GM21529 (cell line): ENCODE measurements around the gene FXYD1.
A peak's percentile ranks its signal among the peaks of the same experiment; 100 is the strongest.
"Not testable (repeated sequence)": the region's sequence is repeated elsewhere in the genome, so short reads cannot be mapped to it uniquely, and the experiment has no call there.

ENCODE experiments used
- ATAC-seq: cut with Tn5 transposase; IDR thresholded peaks from one replicate; pipeline ENCODE4 v1.9.1; 2021; ENCODE audit not compliant: unreplicated experiment

Gene FXYD1

DNA sequence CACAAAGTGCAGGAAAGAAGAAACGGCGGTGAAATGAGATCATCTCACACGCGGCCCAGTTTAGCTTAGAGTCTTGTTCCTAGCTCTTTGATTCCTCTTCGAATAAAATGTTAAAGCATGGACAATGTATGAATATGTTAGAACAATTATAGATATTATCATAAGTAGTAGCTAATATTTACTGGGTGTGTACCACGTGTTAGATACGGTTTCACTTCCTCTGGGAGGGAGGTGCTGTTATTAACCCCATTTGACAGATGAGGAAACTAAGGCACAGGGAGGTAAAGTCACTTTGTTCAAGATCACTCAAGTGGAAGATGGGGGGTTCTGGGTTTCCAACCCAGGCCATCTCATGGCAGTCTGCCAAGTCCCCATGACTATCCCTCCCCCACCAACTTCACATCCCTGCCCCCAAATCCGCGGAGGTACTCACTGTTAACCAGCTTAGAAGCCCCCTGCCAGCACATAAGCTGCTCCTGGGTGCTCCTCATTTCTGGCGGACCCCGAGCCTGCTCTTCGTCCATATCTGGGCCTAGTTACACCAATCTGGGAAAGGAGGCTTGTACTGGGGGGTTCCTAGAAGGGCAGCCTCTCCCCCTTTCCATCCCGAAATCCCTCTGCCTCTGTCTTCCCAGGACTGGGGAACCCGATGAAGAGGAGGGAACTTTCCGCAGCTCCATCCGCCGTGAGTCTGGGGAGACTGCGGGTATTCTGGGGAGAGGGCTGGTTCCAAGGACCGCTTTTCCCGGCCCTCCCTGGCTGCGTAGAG is 3.4 kb downstream of the FXYD1 start:
- no peak for ATAC-seq

DNA sequence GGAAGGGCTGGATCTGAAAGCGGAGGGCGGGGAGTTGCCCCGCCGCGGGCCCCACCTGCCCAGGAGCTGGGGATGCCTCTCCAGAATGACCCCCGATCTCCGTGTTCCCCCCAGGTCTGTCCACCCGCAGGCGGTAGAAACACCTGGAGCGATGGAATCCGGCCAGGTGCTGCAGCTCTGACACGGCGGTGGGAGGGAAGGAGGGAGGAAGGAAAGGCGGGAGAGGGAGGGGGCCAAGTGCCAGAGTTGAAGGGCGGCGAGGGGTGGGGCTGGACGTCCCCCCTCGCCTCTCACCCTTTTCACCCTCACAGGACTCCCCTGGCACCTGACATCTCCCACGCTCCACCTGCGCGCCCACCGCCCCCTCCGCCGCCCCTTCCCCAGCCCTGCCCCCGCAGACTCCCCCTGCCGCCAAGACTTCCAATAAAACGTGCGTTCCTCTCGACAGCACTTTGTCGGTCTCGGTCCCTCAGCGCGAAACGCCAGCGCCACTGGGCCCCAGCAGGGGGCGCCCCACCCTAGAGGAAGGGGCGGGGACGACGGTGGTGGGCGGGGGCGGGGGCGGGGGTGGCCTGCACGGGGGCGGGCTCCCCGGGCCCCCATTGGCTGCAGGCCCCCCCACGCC is 4.1 kb downstream of the FXYD1 start:
- ATAC-seq: no peak

DNA sequence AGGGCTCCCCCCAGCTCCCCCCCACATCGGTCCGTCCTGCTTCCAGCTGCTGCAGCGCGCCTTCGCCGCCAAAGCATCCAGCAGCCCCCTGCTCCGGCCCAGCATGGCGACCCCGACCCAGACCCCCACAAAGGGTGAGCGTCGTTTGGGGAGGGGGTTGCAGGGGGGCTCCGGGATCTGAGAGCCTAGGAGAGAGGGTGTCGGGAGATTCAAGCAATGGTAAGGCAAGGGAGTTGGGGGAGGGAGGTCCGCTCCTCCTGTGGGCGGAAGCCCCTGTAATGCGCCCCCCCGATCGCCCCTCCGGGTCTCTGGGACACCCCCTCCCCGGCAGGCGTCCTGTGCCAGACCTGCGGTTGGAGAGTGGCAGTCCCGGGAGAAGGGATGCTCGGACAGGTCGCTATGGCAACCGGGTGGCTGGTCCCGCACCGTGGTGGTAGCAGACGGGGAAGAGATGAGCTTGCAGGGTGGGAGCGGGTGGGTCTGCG is 4.6 kb downstream of the FXYD1 start, which contains the start of gene FXYD7:
Gene FXYD7 (plus strand): TSS at position 25 of the 485 bp plus-strand sequence. CDS start 79 bp downstream, at position 104.
- no peak for ATAC-seq

DNA sequence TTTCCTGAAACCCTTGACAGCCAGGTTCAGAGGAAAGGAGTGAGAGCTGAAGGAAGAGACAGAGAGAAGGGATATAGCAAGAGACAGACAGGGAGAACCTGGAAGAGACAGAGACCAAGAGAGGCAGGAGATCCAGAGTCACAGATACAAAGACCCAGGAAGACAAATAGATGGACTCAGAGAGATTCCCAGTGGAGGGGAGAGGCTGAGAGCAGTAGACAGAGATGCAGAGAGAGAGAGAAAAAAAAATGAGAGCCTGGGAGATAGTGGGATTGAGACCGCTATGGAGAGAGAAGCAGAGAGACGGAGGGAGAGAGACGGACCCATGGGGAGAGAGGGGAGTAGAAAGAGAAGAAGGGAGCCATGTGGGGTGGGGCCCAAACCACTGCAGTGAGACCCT is 5.2 kb downstream of the FXYD1 start:
- no peak for ATAC-seq

DNA sequence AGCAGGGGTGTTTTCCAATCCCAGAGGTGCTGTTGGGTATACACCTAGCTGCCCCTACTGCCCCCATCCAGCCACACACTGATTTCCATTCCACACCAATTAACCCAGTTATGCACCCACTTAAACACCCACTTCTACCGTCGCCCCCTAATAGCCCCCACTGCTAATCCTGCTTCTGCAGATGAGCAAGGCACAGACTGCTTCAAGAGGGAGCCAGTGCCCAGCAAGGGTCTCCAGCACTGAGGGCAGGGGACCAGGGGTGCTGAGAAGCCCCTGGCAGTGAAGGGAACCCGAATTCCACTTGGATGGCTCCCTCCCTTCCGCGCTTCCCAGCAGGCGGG is 5.6 kb downstream of the FXYD1 start:
- no peak for ATAC-seq

DNA sequence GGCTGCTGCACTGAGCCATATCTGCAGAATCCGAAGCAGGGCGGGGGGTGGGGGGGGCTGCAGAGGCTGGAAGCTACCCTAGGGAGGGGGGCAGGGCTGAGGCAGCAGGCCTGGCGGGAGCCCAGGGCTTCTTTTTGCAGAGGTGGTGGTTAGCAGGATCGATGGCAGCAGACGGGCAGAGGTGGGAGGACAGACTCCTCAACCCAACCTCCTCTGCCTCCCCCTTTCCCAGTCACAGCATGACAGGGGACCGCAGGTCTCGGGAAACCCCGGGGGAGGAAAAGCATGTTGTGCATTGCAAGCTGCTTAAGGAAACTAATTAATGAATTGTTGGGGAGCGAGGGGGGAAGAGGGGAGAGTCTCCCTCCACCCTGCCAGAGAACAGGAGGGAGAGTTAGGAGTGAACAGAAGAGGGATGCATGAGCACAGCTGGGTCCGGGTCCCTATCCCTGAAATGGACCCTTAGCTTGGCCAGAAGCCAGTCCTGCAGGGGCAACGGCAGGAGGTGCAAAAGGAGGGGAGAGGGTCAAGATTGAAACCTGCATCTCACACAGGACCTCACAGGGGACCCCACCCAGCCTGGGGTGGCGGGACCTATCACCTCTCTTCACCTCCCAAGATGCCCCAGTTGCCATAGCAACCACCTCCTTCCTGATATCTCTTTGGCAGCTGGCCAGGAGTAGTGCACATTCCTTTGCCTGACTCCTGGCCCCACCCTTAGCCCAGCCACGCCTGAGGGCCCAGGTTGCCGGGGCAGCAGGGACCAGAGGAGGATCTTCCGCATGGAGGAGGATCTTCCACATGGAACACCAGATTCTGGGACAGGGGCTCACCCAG is 6.2 kb downstream of the FXYD1 start:
- no peak for ATAC-seq

DNA sequence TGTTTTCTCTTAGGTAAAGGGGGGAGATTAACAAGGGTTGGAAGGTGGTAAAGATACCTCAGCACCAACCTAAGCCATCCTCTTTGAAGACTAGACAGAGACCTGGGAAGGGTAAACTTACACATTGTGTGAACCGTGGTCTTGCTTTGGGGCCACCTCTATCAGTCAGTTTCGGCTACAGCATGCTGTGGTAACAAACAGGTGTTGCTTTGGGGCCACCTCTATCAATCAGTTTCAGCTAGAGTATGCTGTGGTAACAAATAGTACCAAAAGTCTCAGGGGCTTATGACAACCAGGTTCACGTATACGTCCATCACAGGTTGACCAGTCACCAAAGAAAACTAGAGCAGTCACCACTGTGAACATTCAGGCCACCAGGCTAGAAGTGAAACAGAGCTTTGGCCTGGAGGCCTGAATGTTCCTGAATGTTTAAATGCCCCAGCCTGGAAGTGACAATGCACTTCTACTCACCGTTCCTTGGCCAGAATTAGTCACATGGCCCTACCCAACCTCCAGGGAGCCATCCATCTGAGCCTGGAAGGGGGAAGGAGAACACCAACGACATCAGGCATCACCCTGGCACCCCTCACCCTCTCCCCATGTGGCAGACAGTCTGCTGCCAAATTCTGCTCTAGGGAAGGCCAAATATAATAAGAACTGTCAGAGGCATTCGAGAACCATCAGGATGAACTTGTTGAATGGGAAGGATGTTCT is 8.3 kb downstream of the FXYD1 start:
- ATAC-seq: no peak

DNA sequence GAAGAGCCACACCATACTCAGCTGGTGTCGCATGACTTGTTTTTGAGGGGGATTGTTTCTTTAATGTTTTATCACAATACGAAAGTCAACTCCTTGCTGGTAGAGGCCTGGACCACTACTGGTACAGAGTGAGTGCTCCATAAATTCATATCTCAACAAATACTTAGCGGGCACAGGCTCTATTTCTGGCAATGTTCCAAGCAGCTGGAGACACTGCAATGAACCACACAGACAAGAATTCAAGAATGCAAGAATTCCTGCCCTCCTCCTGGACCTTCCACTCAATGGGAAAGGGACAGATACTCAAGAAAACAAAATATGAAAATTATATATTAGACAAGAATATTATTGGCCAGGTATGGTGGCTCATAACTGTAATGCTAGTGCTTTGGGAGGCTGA is 10.8 kb downstream of the FXYD1 start:
- no peak for ATAC-seq

DNA sequence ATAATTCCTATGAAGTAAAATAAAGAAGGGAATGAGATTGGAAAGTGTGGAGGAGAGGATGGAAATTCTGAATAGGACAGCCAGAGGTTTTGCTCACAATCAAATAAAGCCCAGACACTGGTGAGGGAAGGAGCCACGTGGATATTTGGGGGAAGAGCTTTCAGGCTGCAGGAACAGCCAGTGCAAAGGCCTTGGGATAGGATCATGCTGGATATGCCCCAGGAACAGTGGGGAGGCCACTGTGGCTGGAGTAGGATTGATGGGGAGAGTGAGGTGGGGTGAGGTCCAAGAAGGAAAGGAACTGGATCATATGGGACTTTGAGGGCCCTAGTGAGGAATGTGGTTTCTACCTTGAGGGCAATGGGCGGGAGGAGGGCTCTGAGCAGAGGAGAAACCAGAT is 11.8 kb downstream of the FXYD1 start:
- ATAC-seq: no peak

DNA sequence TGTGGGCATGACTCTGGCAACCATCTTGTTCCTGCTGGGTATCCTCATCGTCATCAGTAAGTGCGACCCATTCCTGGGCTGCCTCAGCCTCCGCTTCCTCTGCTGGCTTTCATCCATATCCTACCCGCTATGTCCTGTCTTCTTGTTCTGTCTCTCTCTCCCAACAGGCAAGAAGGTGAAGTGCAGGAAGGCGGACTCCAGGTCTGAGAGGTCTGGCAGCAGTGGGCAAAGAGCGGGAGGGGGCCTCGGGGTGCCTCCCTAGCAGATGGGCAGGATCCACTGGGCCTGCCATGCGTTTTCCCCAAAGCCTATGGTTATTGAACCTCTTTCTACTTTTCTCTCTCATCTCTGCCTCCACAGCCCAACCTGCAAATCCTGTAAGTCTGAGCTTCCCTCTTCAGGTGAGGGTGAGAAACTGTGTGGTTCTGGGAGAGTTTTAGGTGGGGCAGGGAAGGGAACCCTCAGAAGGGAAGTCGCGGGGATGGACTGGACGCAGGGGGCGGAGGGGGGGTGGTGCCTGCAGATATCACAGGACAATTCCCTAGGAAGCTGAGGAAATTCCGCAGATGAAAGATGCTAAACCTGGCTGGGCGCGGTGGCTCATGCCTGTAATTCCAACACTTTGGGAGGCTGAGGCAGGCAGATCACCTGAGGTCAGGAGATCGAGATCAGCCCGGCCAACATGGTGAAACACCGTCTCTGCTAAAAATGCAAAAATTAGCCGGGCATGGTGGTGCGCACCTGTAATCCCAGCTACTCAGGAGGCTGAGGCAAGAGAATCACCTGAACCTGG is 12.8 kb downstream of the FXYD1 start:
- ATAC-seq: no peak

DNA sequence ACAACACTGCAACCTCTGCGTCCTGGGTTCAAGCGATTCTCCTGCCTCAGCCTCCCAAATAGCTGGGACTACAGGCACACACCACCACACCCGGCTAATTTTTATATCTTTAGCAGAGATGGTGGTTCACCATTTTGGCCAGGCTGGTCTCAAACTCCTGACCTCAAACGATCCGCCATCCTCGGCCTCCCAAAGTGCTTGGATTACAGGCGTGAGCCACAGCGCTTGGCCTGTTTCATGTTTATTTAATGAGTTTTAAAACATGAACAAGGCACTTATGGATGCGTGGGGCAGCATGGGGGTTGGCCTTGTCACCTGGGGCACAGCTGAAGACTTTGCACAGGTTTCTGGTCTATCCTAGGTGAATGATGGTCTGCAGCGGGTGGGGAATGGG is 14.5 kb downstream of the FXYD1 start:
- ATAC-seq: not testable (repeated sequence)

DNA sequence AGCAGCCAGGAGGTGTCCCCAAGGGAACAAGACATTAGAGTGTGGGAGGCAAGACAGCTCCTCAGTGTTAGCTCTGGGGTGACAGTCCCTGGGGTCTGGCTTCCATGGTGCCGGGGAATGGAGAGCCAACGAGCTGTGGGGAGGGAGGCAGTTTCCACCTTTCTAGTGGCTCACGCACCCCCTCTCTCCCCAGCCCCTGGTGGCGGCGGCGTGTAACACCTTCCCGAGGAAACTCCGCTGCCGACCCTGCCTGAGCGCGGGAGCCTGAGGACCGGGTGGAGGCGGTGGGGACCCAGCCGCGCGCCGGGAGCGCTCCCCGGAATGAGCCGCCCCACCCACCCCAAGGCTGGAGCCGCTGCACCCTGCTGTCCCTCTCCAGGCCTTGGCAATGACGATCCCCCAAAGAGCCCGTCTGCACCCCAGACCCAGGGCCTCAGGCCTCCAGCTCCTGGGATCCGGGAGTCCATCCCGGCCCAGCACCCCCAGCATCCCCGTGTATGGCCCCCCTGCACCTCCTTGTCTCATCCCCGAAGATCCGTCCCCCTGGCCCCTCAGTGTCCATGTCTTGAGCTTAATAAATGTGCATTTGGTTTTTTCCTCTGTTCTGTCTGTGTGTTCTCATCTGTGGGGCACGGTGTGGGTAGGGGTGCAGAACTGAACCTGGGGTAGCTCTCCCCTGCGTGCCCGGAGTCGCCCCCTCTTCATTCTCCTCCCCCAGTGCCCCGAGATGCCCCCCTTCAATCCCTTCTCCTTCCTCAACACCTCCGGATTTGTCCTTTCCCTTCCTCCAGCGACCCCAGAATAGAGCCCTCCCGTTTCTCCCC is 15.3 kb downstream of the FXYD1 start:
- ATAC-seq: peak; percentile 48

DNA sequence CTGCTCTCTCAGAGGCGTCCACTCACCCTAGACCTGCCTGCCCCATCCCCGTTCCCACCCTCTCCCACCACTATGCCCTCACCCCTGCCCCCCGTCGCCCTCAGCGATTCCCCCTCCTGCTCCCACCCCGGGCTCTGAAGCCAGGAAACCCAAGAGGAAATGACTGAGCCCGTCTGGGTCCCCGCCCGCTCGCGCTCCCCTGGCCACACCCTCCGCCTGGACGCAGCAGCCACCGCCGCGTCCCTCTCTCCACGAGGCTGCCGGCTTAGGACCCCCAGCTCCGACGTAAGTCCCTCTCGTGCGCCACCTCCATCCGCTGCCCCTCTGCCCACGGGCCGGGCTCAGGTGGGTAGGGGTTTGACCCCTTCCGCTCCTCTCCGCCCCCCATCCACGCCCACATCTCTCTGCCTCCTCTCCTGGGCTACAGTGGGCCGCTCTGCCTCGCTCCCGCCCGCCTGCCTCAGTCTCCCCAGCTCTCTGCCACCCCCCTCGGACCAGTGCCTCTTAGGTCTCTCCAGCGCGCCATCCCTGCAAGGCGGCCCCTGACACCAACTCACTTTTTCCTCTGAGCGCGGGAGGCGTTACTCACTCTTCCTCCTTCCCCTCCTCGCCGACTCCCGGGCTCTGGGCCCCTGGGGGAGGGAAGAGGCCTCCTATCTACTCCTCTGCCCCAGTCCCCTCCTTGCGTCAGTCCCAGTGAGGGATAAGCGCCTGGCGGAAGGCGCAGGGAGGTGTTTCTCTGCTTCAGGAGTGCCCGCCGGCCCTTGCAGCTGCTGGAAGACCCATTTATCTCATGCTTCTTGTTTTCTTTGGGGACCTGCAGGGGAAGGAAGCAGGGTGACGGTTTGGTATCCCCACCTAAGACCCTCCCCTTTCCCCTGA is 16.1 kb downstream of the FXYD1 start, which contains the start of gene FXYD5:
Gene FXYD5 (plus strand): TSS at position 211 of the 882 bp plus-strand sequence. CDS start 816 bp downstream, outside the sequence.
- ATAC-seq: peak; percentile 48

DNA sequence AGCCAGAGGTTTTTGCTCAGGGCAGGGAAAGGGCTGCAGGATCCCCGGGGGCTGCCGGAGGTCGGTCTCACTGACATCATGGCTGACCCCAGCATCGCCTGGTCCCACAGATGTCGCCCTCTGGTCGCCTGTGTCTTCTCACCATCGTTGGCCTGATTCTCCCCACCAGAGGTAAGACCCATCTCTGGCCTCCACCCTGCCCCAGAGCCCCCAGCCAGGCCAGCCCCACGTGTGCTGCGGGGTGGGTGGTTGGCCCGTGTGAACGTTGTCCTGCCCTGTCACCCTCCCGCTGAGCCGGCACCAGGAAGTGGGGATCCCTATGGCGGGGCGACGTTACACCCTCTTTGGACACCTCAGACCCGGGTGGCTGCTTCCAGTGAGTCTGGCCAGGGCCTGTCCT is 16.8 kb downstream of the FXYD1 start:
- ATAC-seq: peak; percentile 42

DNA sequence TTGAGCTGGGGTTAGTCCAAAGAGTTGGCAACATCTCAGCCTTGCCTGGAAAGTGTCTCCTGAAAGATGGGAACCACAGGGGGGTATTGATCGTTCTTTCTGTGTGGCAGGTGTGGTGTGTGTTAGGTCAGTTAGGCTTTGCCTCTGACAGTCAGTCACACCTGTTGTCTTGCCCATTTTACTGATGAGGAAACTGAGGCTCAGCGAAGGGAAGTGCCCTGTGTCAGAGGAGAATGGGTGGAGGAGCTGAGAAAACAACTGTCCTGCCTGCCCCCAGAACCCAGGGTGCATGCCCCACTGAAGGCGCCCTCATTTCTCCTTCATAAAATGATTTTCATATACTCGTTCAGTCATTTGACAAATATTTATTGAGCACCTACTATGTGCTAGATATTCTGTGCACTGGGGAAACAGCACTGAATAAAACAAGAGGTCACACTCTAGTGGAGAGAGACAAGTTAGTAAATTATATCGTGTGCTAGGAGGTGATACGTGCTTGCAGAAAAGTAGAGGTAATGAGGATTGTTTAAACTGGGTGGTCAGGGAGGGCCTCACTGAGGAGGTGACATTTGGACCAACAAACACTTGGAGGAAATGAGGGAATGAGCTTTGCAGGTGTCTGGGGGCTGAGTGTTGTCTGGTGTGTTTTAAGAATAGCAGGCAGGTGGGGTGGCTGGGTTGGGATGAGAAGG is 17.5 kb downstream of the FXYD1 start:
- ATAC-seq: no peak

DNA sequence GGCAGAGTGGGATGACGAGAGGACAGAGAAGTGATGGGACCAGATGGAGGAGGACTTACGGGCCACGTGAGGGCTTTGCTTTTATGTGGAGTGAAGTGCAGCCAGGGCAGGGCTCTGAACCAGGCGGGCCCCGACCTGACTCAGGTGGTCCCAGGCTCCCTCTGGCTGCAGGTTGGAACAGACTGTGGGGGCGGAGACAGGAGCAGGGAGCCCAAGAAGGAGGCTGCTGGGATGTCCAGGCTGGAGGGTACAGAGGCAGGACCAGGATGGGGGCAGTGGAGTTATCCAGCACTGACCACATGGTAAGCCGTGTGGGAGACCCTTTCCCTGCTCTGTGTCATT is 18.0 kb downstream of the FXYD1 start:
- ATAC-seq: no peak

DNA sequence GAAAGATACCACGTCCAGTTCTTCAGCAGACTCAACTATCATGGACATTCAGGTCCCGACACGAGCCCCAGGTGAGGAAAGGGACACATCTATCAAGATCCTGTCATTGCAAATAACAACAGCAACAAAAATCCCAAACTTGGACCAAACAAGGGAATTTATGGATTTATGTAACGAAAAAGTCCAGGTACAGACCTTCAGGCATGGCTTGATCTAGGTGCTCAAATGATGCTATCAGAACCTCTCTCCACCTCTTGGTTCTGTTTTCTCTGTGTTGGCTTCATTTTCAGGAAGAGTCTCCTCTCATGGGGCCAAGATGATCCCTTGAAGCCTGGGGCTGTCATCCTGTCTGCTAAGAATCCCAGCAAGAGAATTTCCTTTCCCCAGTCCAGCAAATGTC is 18.8 kb downstream of the FXYD1 start:
- ATAC-seq: no peak

DNA sequence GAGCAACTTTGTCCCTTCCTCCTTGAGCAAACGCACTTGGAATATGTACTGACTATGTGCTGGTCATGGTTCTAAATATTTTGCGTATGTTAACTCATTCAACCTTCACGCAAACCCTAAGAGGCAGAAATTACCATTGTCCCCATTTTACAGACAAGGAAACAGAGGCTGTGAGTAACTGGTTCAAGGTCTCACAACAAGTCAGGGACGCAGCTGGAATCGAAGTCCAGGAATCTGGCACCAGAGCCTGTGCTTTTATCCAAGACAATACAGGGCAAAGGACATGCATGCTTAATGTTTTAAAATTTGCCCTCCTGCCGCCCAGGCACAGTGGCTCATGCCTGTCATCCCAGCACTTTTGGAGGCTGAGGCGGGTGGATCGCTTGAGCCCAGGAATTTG is 21.0 kb downstream of the FXYD1 start:
- ATAC-seq: no peak
